Adipocyte (in vitro differentiated cells): ENCODE measurements around the gene ZC3H7B.

ENCODE experiments used
- DNase-seq: peaks from one replicate; pipeline ENCODE4 v3.0.0-alpha.2; 2015; ENCODE audit warnings: low read depth
- H3K27me3 ChIP-seq: replicated peaks from 2 replicates; pipeline ENCODE4 v1.7.0; 2013; ENCODE audit warnings: mild to moderate bottlenecking, low read length, moderate library complexity; ENCODE audit not compliant: control insufficient read depth, insufficient read depth
- H3K36me3 ChIP-seq: 2 replicates; pipeline ENCODE4 v1.7.0; 2013; ENCODE audit warnings: low read length, mild to moderate bottlenecking, moderate library complexity; ENCODE audit not compliant: control insufficient read depth, insufficient read depth, severe bottlenecking
- H3K4me1 ChIP-seq: 2 replicates; pipeline ENCODE4 v1.7.0; 2013; ENCODE audit warnings: mild to moderate bottlenecking, low read length, moderate library complexity; ENCODE audit not compliant: control insufficient read depth, insufficient read depth
- H3K4me3 ChIP-seq: 2 replicates; pipeline ENCODE4 v1.7.0; 2013; ENCODE audit warnings: mild to moderate bottlenecking, low read length, moderate library complexity
- H3K9ac ChIP-seq: 2 replicates; pipeline ENCODE4 v1.7.0; 2013; ENCODE audit warnings: mild to moderate bottlenecking, low read length, moderate library complexity
- H3K9me3 ChIP-seq: 2 replicates; pipeline ENCODE4 v1.7.0; 2013; ENCODE audit warnings: mild to moderate bottlenecking, low read length, moderate library complexity; ENCODE audit not compliant: control insufficient read depth

Gene ZC3H7B

GRCh38 chr22:41333806-41334205 lies 32.5 kb downstream of the ZC3H7B start:
- no peak overlapping the region for H3K4me3 ChIP-seq
- no peaks in the 10 kb centered on the region for H3K27me3 ChIP-seq
- H3K9me3 ChIP-seq, result no peaks in the 10 kb centered on the region
- no peak for DNase-seq
- no peaks in the 10 kb centered on the region for H3K4me1 ChIP-seq
- H3K9ac ChIP-seq, result no peak overlapping the region
- H3K36me3 ChIP-seq, result peaks cover 53% of the 10 kb centered on the region

- peaks cover 53% of the 10 kb centered on the region for H3K36me3 ChIP-seq
Observed at GRCh38 chr22:41334215-41334614, 32.9 kb downstream of the ZC3H7B start.

GRCh38 chr22:41334951-41335635 lies 33.8 kb downstream of the ZC3H7B start:
- Histone ChIP-seq H3K27me3 (no peaks in the 10 kb centered on the region), H3K9ac (no peak overlapping the region), H3K9me3 (no peaks in the 10 kb centered on the region), H3K36me3 (peaks cover 52% of the 10 kb centered on the region), H3K4me1 (no peaks in the 10 kb centered on the region), H3K4me3 (no peak overlapping the region)
- DNase-seq, result no peak

More at GRCh38 chr22:41334215-41334614, 32.9 kb downstream of the ZC3H7B start:
- H3K9me3 ChIP-seq, result no peaks in the 10 kb centered on the region
- H3K9ac ChIP-seq, result no peak overlapping the region
- no peak overlapping the region for H3K4me3 ChIP-seq
- H3K4me1 ChIP-seq, result no peaks in the 10 kb centered on the region
- no peaks in the 10 kb centered on the region for H3K27me3 ChIP-seq
- DNase-seq, result no peak

- peak overlapping the region; percentile 20 for H3K9ac ChIP-seq
- no peaks in the 10 kb centered on the region for H3K9me3 ChIP-seq
- DNase-seq, result no peak
- H3K4me1 ChIP-seq, result no peaks in the 10 kb centered on the region
- peaks cover 55% of the 10 kb centered on the region for H3K36me3 ChIP-seq
- H3K27me3 ChIP-seq, result no peaks in the 10 kb centered on the region
- no peak overlapping the region for H3K4me3 ChIP-seq
Observed at GRCh38 chr22:41338614-41339212, 37.4 kb downstream of the ZC3H7B start.

- no peaks in the 10 kb centered on the region for H3K27me3 ChIP-seq
- no peak overlapping the region for H3K9ac ChIP-seq
- no peaks in the 10 kb centered on the region for H3K4me1 ChIP-seq
- H3K4me3 ChIP-seq, result no peak overlapping the region
- H3K9me3 ChIP-seq, result no peaks in the 10 kb centered on the region
- DNase-seq, result no peak
- peaks cover 55% of the 10 kb centered on the region for H3K36me3 ChIP-seq
Observed at GRCh38 chr22:41339823-41340222, 38.5 kb downstream of the ZC3H7B start.

- Histone ChIP-seq H3K4me3 (no peak overlapping the region), H3K9ac (no peak overlapping the region), H3K4me1 (no peaks in the 10 kb centered on the region), H3K9me3 (no peaks in the 10 kb centered on the region), H3K27me3 (no peaks in the 10 kb centered on the region), H3K36me3 (peaks cover 49% of the 10 kb centered on the region)
- DNase-seq, result no peak
Observed at GRCh38 chr22:41340357-41340756, 39.0 kb downstream of the ZC3H7B start.

GRCh38 chr22:41341012-41341411 lies 39.7 kb downstream of the ZC3H7B start:
- H3K9me3 ChIP-seq, result no peaks in the 10 kb centered on the region
- peaks cover 52% of the 10 kb centered on the region for H3K36me3 ChIP-seq
- H3K27me3 ChIP-seq, result no peaks in the 10 kb centered on the region
- H3K4me3 ChIP-seq, result no peak overlapping the region
- no peak for DNase-seq
- H3K9ac ChIP-seq, result no peak overlapping the region
- H3K4me1 ChIP-seq, result no peaks in the 10 kb centered on the region

GRCh38 chr22:41341990-41342389 lies 40.7 kb downstream of the ZC3H7B start:
- H3K4me3 ChIP-seq, result no peak overlapping the region
- H3K9ac ChIP-seq, result no peak overlapping the region
- peaks cover 61% of the 10 kb centered on the region for H3K36me3 ChIP-seq
- H3K9me3 ChIP-seq, result no peaks in the 10 kb centered on the region
- H3K4me1 ChIP-seq, result no peaks in the 10 kb centered on the region
- no peak for DNase-seq
- H3K27me3 ChIP-seq, result no peaks in the 10 kb centered on the region

GRCh38 chr22:41343300-41343699 lies 42.0 kb downstream of the ZC3H7B start:
- no peak overlapping the region for H3K9ac ChIP-seq
- H3K27me3 ChIP-seq, result no peaks in the 10 kb centered on the region
- peaks cover 74% of the 10 kb centered on the region for H3K36me3 ChIP-seq
- DNase-seq, result no peak
- H3K4me3 ChIP-seq, result no peak overlapping the region
- no peaks in the 10 kb centered on the region for H3K9me3 ChIP-seq
- H3K4me1 ChIP-seq, result no peaks in the 10 kb centered on the region

- no peak for DNase-seq
- no peaks in the 10 kb centered on the region for H3K27me3 ChIP-seq
- no peaks in the 10 kb centered on the region for H3K9me3 ChIP-seq
- H3K36me3 ChIP-seq, result peaks cover 78% of the 10 kb centered on the region
- no peak overlapping the region for H3K4me3 ChIP-seq
- H3K4me1 ChIP-seq, result no peaks in the 10 kb centered on the region
- H3K9ac ChIP-seq, result no peak overlapping the region
Observed at GRCh38 chr22:41343717-41344116, 42.4 kb downstream of the ZC3H7B start.

- DNase-seq, result no peak
- no peaks in the 10 kb centered on the region for H3K9me3 ChIP-seq
- no peak overlapping the region for H3K9ac ChIP-seq
- H3K4me1 ChIP-seq, result peaks cover under 1% of the 10 kb centered on the region
- no peak overlapping the region for H3K4me3 ChIP-seq
- H3K27me3 ChIP-seq, result no peaks in the 10 kb centered on the region
- peaks cover 84% of the 10 kb centered on the region for H3K36me3 ChIP-seq
Observed at GRCh38 chr22:41344189-41344788, 43.0 kb downstream of the ZC3H7B start.
